CD4-positive, CD25-positive, alpha-beta regulatory T cell (primary cell): Measurements from ENCODE around the gene PCNT. TPM values are rescaled to one million over a fixed set of nuclear protein-coding genes. Genes with fewer than 3 reads are reported as not detected.
A peak's percentile ranks its signal among the peaks of the same experiment; 100 is the strongest.

Source experiments
- ATAC-seq, 2 donors: fragments of 150-1000 bp; cut with Tn5 transposase; one replicate each; pipeline ENCODE4 v1.10.0; 2021; ENCODE audit warnings: low read depth in 2 of 2, moderate number of reproducible peaks in 2 of 2, moderate library complexity in 1 of 2
- DNase-seq, 3 donors: peaks; one replicate each; pipeline versions ENCODE4 v3.0.0 to v3.0.0-alpha.2; 2012 to 2022; ENCODE audit warnings: mixed read lengths in 1 of 3
- H3K27ac ChIP-seq: one replicate; pipeline ENCODE4 v1.7.0; 2013; ENCODE audit warnings: mild to moderate bottlenecking, low read length; ENCODE audit not compliant: insufficient read depth, poor library complexity, severe bottlenecking
- H3K27me3 ChIP-seq: one replicate; pipeline ENCODE4 v1.7.0; 2013; ENCODE audit warnings: low read length; ENCODE audit not compliant: control insufficient read depth, insufficient read depth
- H3K36me3 ChIP-seq: one replicate; pipeline ENCODE4 v1.7.0; 2013; ENCODE audit warnings: mild to moderate bottlenecking, low read length, moderate library complexity; ENCODE audit not compliant: control insufficient read depth, insufficient read depth
- H3K4me1 ChIP-seq: 2 replicates; pipeline ENCODE4 v1.7.0; 2013; ENCODE audit warnings: mild to moderate bottlenecking, low read length; ENCODE audit not compliant: insufficient read depth, control insufficient read depth, poor library complexity, severe bottlenecking
- H3K4me3 ChIP-seq: one replicate; pipeline ENCODE4 v1.7.0; 2013; ENCODE audit warnings: low read depth, mild to moderate bottlenecking, low read length, moderate library complexity
- H3K9me3 ChIP-seq, 2 experiments: 1 replicate in 1 of 2; 2 replicates in 1 of 2; pipeline ENCODE4 v1.7.0; 2013; ENCODE audit warnings: low read length in 2 of 2, mild to moderate bottlenecking in 1 of 2, moderate library complexity in 1 of 2; ENCODE audit not compliant: control insufficient read depth in 2 of 2
- H3K27ac Mint-ChIP-seq, 3 donors: one replicate each; pipeline ENCODE4 v1.8.0; 2020 to 2022; ENCODE audit warnings: mild to moderate bottlenecking in 3 of 3, mixed read lengths in 3 of 3, moderate library complexity in 2 of 3
- H3K27me3 Mint-ChIP-seq: one replicate; pipeline ENCODE4 v1.8.0; 2022; ENCODE audit warnings: mild to moderate bottlenecking, mixed read lengths
- H3K36me3 Mint-ChIP-seq: one replicate; pipeline ENCODE4 v1.8.0; 2020; ENCODE audit warnings: mixed read lengths
- H3K4me1 Mint-ChIP-seq, 4 donors: one replicate each; pipeline ENCODE4 v1.8.0; 2020 to 2022; ENCODE audit warnings: mixed read lengths in 4 of 4, mild to moderate bottlenecking in 1 of 4
- H3K4me3 Mint-ChIP-seq, 4 donors: one replicate each; pipeline ENCODE4 v1.8.0; 2020 to 2022; ENCODE audit warnings: mild to moderate bottlenecking in 4 of 4, mixed read lengths in 4 of 4, moderate library complexity in 3 of 4
- H3K9me3 Mint-ChIP-seq, 7 donors: one replicate each; pipeline ENCODE4 v1.8.0; 2020 to 2022; ENCODE audit warnings: mixed read lengths in 7 of 7, mild to moderate bottlenecking in 3 of 7, moderate library complexity in 2 of 7
- polyA plus RNA-seq, 4 donors: library from polyadenylated mRNA; unstranded; fragments of 300-500 nt; fragmentation: Illumina TruSeq; gene quantifications; one replicate each; pipeline ENCODE4 v1.2.3, GENCODE V29; 2021
- total RNA-seq: library from RNA; stranded (reverse); gene quantifications from one replicate; pipeline ENCODE4 v1.2.3, GENCODE V29; 2022

Gene PCNT
- total and polyA plus RNA-seq, 5 donors from 2014 or later = 5.3 to 64.5 (median 10.5) TPM

DNA sequence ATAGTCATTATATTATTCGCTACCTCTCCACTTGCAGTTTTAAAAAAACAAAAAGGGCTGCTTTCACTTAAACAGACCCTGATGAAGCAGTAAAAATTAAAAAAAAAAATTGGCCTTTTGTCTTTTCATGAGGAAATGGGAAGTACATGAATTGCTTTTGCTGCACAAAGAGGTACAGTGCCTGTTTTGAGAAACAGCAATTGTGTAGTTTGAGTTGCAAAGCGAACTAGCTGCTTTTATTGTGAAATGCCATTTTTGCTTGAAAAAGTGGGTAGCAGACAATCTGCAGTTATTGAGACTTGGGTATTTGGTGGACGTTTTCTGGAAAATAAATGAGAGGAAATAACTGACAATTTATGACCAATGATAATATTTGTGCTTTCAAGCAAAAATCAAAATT lies 141.7 kb downstream of the PCNT start:
- Mint-ChIP-seq H3K9me3 (no peaks in the 10 kb centered on the region), H3K4me3 (no peak overlapping the region), H3K36me3 (peaks cover 17% of the 10 kb centered on the region), H3K27ac (no peak overlapping the region), H3K4me1 (peaks cover 10 to 47% (median 32%) of the 10 kb centered on the region in 4 donors), H3K27me3 (no peaks in the 10 kb centered on the region)
- DNase-seq (no peak), ATAC-seq (no peak)
- Histone ChIP-seq H3K27me3 (no peaks in the 10 kb centered on the region), H3K4me1 (peaks cover 2% of the 10 kb centered on the region), H3K36me3 (peaks cover 23% of the 10 kb centered on the region), H3K9me3 (no peaks in the 10 kb centered on the region), H3K4me3 (no peak overlapping the region), H3K27ac (no peak overlapping the region)

DNA sequence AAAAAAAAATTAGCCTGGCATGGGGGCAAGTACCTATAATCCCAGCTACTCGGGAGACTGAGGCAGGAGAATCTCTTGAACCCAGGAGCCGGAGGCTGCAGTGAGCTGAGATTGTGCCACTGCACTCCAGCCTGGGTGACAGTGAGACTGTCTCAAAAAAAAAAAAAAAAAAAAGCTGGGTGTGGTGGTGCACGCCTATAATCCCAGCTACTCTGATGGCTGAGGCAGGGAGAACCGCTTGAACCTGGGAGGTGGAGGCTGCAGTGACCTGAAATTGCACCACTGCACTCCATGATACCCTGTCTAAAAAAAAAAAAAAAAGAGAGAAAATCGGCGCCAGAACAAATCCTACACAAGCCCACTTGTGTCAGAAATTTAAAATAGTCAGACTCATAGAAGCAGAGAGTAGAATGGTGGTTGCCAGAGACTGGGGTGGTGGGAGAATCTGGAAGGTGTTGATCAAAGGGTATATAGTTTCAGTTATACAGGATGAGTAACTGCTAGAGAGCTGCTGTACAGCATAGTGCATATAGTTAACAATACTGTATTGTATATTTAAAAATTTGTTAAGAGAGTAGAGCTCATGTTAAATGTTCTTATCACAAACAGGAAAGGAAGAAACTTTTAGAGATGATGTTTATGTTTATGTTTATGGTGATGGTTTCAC lies 144.3 kb downstream of the PCNT start:
- no peaks in the 10 kb centered on the region for H3K9me3 ChIP-seq
- peaks cover 14% of the 10 kb centered on the region for H3K36me3 ChIP-seq
- Mint-ChIP-seq H3K4me1 (peaks cover 10 to 51% (median 33%) of the 10 kb centered on the region in 4 donors), H3K4me3 (no peak overlapping the region), H3K27ac (peak overlapping the region in 1 of 3 donors; percentile 45), H3K27me3 (no peaks in the 10 kb centered on the region), H3K36me3 (peaks cover 17% of the 10 kb centered on the region), H3K9me3 (no peaks in the 10 kb centered on the region)
- H3K4me3 ChIP-seq = no peak overlapping the region
- peaks cover 3% of the 10 kb centered on the region for H3K4me1 ChIP-seq
- H3K27me3 ChIP-seq = no peaks in the 10 kb centered on the region
- ATAC-seq = no peak
- DNase-seq = no peak
- H3K27ac ChIP-seq = no peak overlapping the region

DNA sequence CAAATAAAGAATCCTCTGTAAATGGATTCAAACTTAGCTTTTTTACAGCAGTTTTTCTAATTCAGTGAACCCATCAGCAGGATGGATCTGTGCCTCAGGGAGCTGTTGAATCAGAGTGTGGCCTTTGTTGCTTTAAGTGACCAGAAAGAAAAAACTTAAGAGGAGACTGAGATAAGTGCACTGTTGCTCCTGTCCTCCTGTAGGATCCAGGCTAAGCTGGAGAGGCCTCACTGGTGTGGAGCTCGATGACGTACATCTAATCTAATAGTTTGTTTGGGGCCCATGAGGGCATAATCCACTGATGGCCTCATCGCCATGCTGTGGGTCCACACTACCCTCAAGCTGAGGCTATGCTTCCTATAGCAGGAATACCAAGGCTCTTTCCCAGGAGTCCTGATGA lies 145.3 kb downstream of the PCNT start:
- peaks cover 9 to 60% (median 39%) of the 10 kb centered on the region in 4 donors for H3K4me1 Mint-ChIP-seq
- ATAC-seq (no peak), DNase-seq (no peak)
- peaks cover 17% of the 10 kb centered on the region for H3K36me3 Mint-ChIP-seq
- Histone ChIP-seq H3K9me3 (no peaks in the 10 kb centered on the region), H3K27me3 (no peaks in the 10 kb centered on the region), H3K4me3 (no peak overlapping the region), H3K27ac (no peak overlapping the region), H3K4me1 (peaks cover 8% of the 10 kb centered on the region), H3K36me3 (peaks cover 13% of the 10 kb centered on the region)
- H3K27me3 Mint-ChIP-seq = no peaks in the 10 kb centered on the region
- peak overlapping the region in 2 of 3 donors; percentile 45 to 63 for H3K27ac Mint-ChIP-seq
- H3K9me3 Mint-ChIP-seq = no peaks in the 10 kb centered on the region
- H3K4me3 Mint-ChIP-seq = no peak overlapping the region

DNA sequence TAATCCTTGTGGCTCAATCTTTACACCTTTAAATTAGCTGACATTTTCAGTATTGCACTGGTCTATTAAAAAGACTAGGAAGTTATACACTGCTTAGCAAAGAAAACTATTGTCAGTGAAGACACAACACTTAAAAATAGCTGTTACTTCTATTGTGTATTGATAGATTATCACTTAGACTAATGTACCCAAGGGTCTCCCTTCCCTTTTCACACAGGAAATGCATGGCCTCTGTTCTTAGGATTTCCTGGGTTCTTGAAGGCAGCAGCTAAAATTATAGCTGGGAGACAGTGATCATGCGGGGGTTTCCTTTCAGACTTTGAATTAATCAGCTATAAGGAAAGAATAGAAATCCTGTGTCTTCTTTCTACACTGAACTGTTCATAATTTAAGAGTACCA lies 147.6 kb downstream of the PCNT start:
- peak overlapping the region in 2 of 3 donors; percentile 6 to 85 for H3K27ac Mint-ChIP-seq
- DNase-seq (no peak), ATAC-seq (no peak)
- H3K4me3 ChIP-seq = no peak overlapping the region
- H3K27me3 ChIP-seq = no peaks in the 10 kb centered on the region
- peaks cover 9 to 63% (median 45%) of the 10 kb centered on the region in 4 donors for H3K4me1 Mint-ChIP-seq
- H3K9me3 Mint-ChIP-seq = no peaks in the 10 kb centered on the region
- no peak overlapping the region for H3K27ac ChIP-seq
- peaks cover 20% of the 10 kb centered on the region for H3K36me3 Mint-ChIP-seq
- no peaks in the 10 kb centered on the region for H3K9me3 ChIP-seq
- peaks cover 11% of the 10 kb centered on the region for H3K36me3 ChIP-seq
- H3K27me3 Mint-ChIP-seq = no peaks in the 10 kb centered on the region
- no peak overlapping the region for H3K4me3 Mint-ChIP-seq
- H3K4me1 ChIP-seq = peaks cover 8% of the 10 kb centered on the region

DNA sequence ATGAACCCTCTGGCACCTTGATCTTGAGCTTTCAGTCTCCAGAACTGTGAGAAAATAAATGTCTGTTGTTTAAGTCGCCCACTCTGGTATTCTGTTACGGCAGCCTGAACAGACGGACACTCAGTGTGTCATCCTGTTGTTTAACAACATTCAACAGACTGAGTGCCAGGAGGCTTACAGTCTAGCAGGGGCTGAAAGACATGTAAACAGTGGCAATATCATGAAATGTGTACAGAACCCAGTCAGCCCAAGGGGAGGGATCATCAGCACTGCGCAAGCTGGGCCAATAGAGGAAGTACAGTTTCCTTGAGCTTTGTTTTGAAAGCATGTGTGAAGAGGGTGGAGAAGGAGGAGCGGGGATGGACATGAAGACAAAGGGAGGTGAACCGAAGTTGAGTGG lies 148.3 kb downstream of the PCNT start:
- DNase-seq = no peak
- H3K4me3 ChIP-seq = no peak overlapping the region
- H3K27ac ChIP-seq = no peak overlapping the region
- Mint-ChIP-seq H3K4me1 (peaks cover 9 to 61% (median 47%) of the 10 kb centered on the region in 4 donors), H3K9me3 (no peaks in the 10 kb centered on the region), H3K4me3 (no peak overlapping the region), H3K36me3 (peaks cover 20% of the 10 kb centered on the region), H3K27ac (peak overlapping the region; percentile 27 to 85 (median 70)), H3K27me3 (no peaks in the 10 kb centered on the region)
- peak in 1 of 2 donors; percentile 23 for ATAC-seq
- H3K9me3 ChIP-seq = no peaks in the 10 kb centered on the region
- H3K27me3 ChIP-seq = no peaks in the 10 kb centered on the region
- H3K36me3 ChIP-seq = peaks cover 11% of the 10 kb centered on the region
- peaks cover 8% of the 10 kb centered on the region for H3K4me1 ChIP-seq

DNA sequence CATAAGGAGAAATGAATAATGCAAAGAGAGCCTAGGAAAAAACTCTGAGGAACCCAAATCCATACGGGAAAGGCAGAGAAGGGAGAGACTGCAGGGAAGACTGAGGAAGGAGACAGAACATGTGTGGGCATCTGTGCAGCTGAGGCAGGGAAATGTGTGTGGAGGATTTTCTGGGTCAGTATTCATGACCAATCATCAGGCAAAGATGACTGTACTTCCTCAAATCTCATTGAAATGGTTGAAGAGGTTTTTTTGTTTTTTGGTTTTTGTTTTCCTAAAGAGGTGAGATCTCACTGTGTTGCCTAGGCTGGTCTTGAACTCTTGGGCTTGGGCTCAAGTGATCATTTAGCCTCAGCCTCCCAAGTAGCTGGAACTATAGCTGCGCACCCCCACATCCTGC lies 150.4 kb downstream of the PCNT start:
- DNase-seq (no peak), ATAC-seq (peak in 1 of 2 donors; percentile 17)
- no peaks in the 10 kb centered on the region for H3K27me3 Mint-ChIP-seq
- peaks cover 17% of the 10 kb centered on the region for H3K36me3 Mint-ChIP-seq
- no peaks in the 10 kb centered on the region for H3K9me3 Mint-ChIP-seq
- H3K4me3 ChIP-seq = no peak overlapping the region
- H3K4me1 Mint-ChIP-seq = peaks cover 4 to 55% (median 42%) of the 10 kb centered on the region in 4 donors
- H3K9me3 ChIP-seq = no peaks in the 10 kb centered on the region
- peaks cover 11% of the 10 kb centered on the region for H3K36me3 ChIP-seq
- no peak overlapping the region for H3K27ac ChIP-seq
- no peak overlapping the region for H3K4me3 Mint-ChIP-seq
- peaks cover 8% of the 10 kb centered on the region for H3K4me1 ChIP-seq
- peak overlapping the region in 2 of 3 donors; percentile 6 to 44 for H3K27ac Mint-ChIP-seq
- H3K27me3 ChIP-seq = no peaks in the 10 kb centered on the region

DNA sequence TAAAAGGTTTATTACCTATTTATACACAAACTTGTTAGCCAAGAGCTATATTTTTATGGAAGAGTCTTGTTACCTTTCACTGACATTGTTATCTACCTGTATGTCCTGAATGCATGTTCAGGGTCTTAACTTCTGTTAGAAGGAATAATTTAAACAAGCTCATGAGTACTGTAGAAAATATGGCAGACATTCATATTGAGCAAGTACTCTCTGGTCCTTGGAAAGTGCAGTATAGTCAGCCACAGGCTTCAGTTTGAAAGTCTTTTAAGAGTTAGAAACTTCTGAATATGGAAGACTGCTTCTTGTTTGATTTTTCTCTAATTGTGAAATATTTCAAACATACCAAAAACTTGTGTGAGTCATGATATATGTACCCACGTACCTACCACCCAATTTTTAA lies 151.3 kb downstream of the PCNT start:
- no peak for ATAC-seq
- peaks cover 18% of the 10 kb centered on the region for H3K36me3 Mint-ChIP-seq
- no peaks in the 10 kb centered on the region for H3K27me3 Mint-ChIP-seq
- no peaks in the 10 kb centered on the region for H3K9me3 ChIP-seq
- no peak overlapping the region for H3K4me3 Mint-ChIP-seq
- H3K27ac Mint-ChIP-seq = peak overlapping the region in 1 of 3 donors; percentile 54
- no peaks in the 10 kb centered on the region for H3K27me3 ChIP-seq
- no peak for DNase-seq
- no peaks in the 10 kb centered on the region for H3K9me3 Mint-ChIP-seq
- peaks cover 8% of the 10 kb centered on the region for H3K36me3 ChIP-seq
- H3K4me1 ChIP-seq = peaks cover 8% of the 10 kb centered on the region
- peaks cover 4 to 55% (median 43%) of the 10 kb centered on the region in 4 donors for H3K4me1 Mint-ChIP-seq
- H3K4me3 ChIP-seq = no peak overlapping the region
- no peak overlapping the region for H3K27ac ChIP-seq

DNA sequence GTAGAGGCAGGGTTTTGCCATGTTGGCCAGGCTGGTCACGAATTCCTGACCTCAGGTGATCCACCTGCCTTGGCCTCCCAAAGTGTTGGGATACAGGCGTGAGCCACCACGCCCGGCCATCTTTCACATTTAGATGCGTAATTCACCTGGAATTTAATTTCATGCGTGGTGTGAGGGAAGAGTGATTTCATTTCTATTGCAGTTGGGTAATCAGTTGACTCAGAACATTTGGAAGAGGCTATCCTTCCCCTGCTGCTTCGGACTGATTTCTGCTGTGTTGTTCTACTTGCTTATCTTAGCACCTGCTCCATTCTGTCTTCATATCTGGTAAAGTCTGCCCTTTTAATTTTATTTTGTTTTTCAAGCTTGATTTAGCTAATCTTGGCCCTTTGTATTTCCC lies 153.8 kb downstream of the PCNT start:
- Mint-ChIP-seq H3K27me3 (no peaks in the 10 kb centered on the region), H3K4me1 (peaks cover 14 to 58% (median 43%) of the 10 kb centered on the region in 4 donors), H3K36me3 (peaks cover 25% of the 10 kb centered on the region), H3K27ac (no peak overlapping the region), H3K4me3 (no peak overlapping the region), H3K9me3 (no peaks in the 10 kb centered on the region)
- Histone ChIP-seq H3K4me1 (peaks cover 7% of the 10 kb centered on the region), H3K9me3 (no peaks in the 10 kb centered on the region), H3K27ac (no peak overlapping the region), H3K27me3 (no peaks in the 10 kb centered on the region), H3K36me3 (peaks cover 18% of the 10 kb centered on the region), H3K4me3 (no peak overlapping the region)
- DNase-seq (no peak), ATAC-seq (no peak)
